GM12878 (cell line): ENCODE data around the gene CTDNEP1. TPM values are rescaled to one million over a fixed set of nuclear protein-coding genes. Genes with fewer than 3 reads are reported as not detected.

Experiments used
- ATAC-seq: fragments of 200-7000 bp; cut with Tn5 transposase; 3 replicates; pipeline ENCODE4 v1.9.1; 2020; ENCODE audit warnings: mild to moderate bottlenecking, moderate library complexity
- BruUV-seq: library from RNA; stranded (reverse); fragments of 400-500 nt; replicated peaks from 2 replicates; lab custom pipeline; 2021; lab: Mats Ljungman, UMichigan
- CTCF ChIA-PET: fragments of 300-600 bp; sonication (Branson Sonifier 250); formaldehyde crosslinking; extraction: SDS; loops from one replicate; lab custom pipeline; 2021; ENCODE audit warnings: inconsistent platforms; lab: Yijun Ruan, JAX
- POLR2A ChIA-PET: fragments of 350-600 bp; formaldehyde crosslinking; extraction: SDS; loops from one replicate; lab custom pipeline; 2021; ENCODE audit warnings: inconsistent platforms; lab: Charles Lee
- RAD21 ChIA-PET: fragments of 300-600 bp; sonication (Branson Sonifier 250); formaldehyde crosslinking; loops from one replicate; lab custom pipeline; 2023; ENCODE audit warnings: antibody characterized with exemption; ENCODE audit not compliant: unreplicated experiment; lab: Charles Lee
- SMC1A ChIA-PET: fragments of 300-600 bp; sonication (Branson Sonifier 250); formaldehyde crosslinking; loops from one replicate; lab custom pipeline; 2023; ENCODE audit not compliant: unreplicated experiment, uncharacterized antibody; lab: Charles Lee
- DNase-seq: peaks from one replicate; pipeline ENCODE4 v3.0.0-alpha.2; 2011; ENCODE audit warnings: low read depth, low spot score
- FAIRE-seq: peaks from 3 replicates; lab custom pipeline; 2011; peaks lifted over from hg19 to GRCh38; lab: Jason Lieb, UNC
- H2AFZ ChIP-seq: 2 replicates; pipeline ENCODE4 v1.6.0; 2011; ENCODE audit warnings: low read depth, low read length, control low read depth; ENCODE audit not compliant: control insufficient read depth
- H3K27ac ChIP-seq: 2 replicates; pipeline ENCODE4 v1.5.1; 2011; ENCODE audit warnings: control low read depth; ENCODE audit not compliant: control insufficient read depth, insufficient read depth
- H3K27me3 ChIP-seq, 2 experiments: replicated peaks in 1 of 2; 2 replicates each; pipeline versions ENCODE4 v1.6.0 to v1.6.1; 2011; ENCODE audit warnings: low read length in 1 of 2; ENCODE audit not compliant: control insufficient read depth in 2 of 2, insufficient read depth in 2 of 2
- H3K36me3 ChIP-seq, 2 experiments: 2 replicates each; pipeline ENCODE4 v1.5.1; 2011; ENCODE audit warnings: low read length in 1 of 2; ENCODE audit not compliant: control insufficient read depth in 2 of 2, insufficient read depth in 2 of 2
- H3K4me1 ChIP-seq: 2 replicates; pipeline ENCODE4 v1.6.1; 2011; ENCODE audit warnings: mild to moderate bottlenecking, low read length, moderate library complexity, mixed read lengths; ENCODE audit not compliant: control insufficient read depth, insufficient read depth
- H3K4me2 ChIP-seq: 2 replicates; pipeline ENCODE4 v1.6.0; 2011; ENCODE audit warnings: control low read depth; ENCODE audit not compliant: control insufficient read depth, insufficient read depth
- H3K4me3 ChIP-seq: fragments of 200-600 bp; sonication (generic); 2 replicates; pipeline ENCODE4 v1.5.1; 2016
- H3K79me2 ChIP-seq: 2 replicates; pipeline ENCODE4 v1.6.0; 2011; ENCODE audit warnings: low read length; ENCODE audit not compliant: control insufficient read depth, insufficient read depth
- H3K9ac ChIP-seq: 2 replicates; pipeline ENCODE4 v1.8.0; 2011; ENCODE audit warnings: low read length, control low read depth, mixed read lengths; ENCODE audit not compliant: control insufficient read depth, insufficient read depth
- H3K9me3 ChIP-seq: replicated peaks from 3 replicates; pipeline ENCODE4 v1.5.1; 2011; ENCODE audit warnings: mild to moderate bottlenecking, low read length; ENCODE audit not compliant: control insufficient read depth, insufficient read depth
- H4K20me1 ChIP-seq: 2 replicates; pipeline ENCODE4 v1.6.0; 2011; ENCODE audit not compliant: control insufficient read depth, insufficient read depth
- PAX8 ChIP-seq: fragments of 450-650 bp; IDR thresholded peaks from 2 replicates; pipeline ENCODE4 v1.6.1; 2017; ENCODE audit warnings: mild to moderate bottlenecking, moderate library complexity
- RELA ChIP-seq: fragments of 450-650 bp; IDR thresholded peaks from 2 replicates; pipeline ENCODE4 v1.8.0; 2014; ENCODE audit warnings: borderline replicate concordance; ENCODE audit not compliant: partially characterized antibody
- RUNX3 ChIP-seq: IDR thresholded peaks from 2 replicates; pipeline ENCODE4 v1.6.1; 2012; ENCODE audit warnings: low read length, inconsistent platforms
- SPI1 ChIP-seq: IDR thresholded peaks from 2 replicates; pipeline ENCODE4 v1.6.1; 2011; ENCODE audit warnings: low read depth, mild to moderate bottlenecking, low read length, moderate library complexity, borderline replicate concordance; ENCODE audit not compliant: insufficient read depth
- ZNF217 ChIP-seq: fragments of 450-650 bp; IDR thresholded peaks from 2 replicates; pipeline ENCODE4 v1.6.1; 2017; ENCODE audit warnings: antibody characterized with exemption, mild to moderate bottlenecking
- whole genome bisulfite sequencing: methylation state at CpG from one replicate; pipeline ENCODE4 v1.1.6; 2016; ENCODE audit warnings: low lambda C conversion rate; ENCODE audit not compliant: insufficient replicate concordance, insufficient coverage; ENCODE audit errors: missing lambda C conversion rate; 5-methylcytosine and 5-hydroxymethylcytosine counted together
- in situ Hi-C: fragments of 300-500 bp; cut with MboI; formaldehyde crosslinking; loops from 9 replicates; pipeline ENCODE4 v1.14.3; 2018; ENCODE audit warnings: mixed read lengths
- intact Hi-C: fragments of 100-400 bp; cut with micrococcal nuclease; formaldehyde crosslinking; loops from one replicate; pipeline ENCODE4 v1.14.2; 2022; ENCODE audit not compliant: unreplicated experiment
- polyA plus RNA-seq, 11 experiments: library from polyadenylated mRNA; depleted of rRNA in 4 of 11; unstranded in 6 of 11; stranded (reverse) in 5 of 11; fragments of >200 nt; fragmentation: Nextera tagmentation in 4 of 11; fragmentation: Illumina TruSeq in 1 of 11; extraction: Ambion mirVana in 4 of 11; extraction: Trizol in 1 of 11; gene quantifications; 1 replicate in 1 of 11; 2 replicates in 10 of 11; pipeline versions ENCODE4 v1.2.1 to v1.2.3, GENCODE V29; 2011 to 2016; ENCODE audit warnings: inconsistent platforms in 2 of 11, missing spikeins in 2 of 11, low read depth in 1 of 11
- total RNA-seq, 4 experiments: library from RNA; depleted of rRNA in 3 of 4; stranded (reverse); fragments of >200 nt in 3 of 4; fragmentation: Illumina TruSeq in 1 of 4; extraction: Trizol in 1 of 4; gene quantifications; 2 replicates each; pipeline versions ENCODE4 v1.2.1 to v1.2.3, GENCODE V29; 2013 to 2021
- TF ChIP-seq, protein P1 (sequence below), 3 experiments: IDR thresholded peaks in 2 of 3; conservative IDR thresholded peaks in 1 of 3; 2 replicates each; pipeline ENCODE4 v1.5.1; 2011; ENCODE audit warnings: low read depth in 3 of 3, low read length in 3 of 3, mild to moderate bottlenecking in 3 of 3, control low read depth in 2 of 3, moderate library complexity in 2 of 3, inconsistent platforms in 1 of 3, mixed read lengths in 1 of 3; ENCODE audit not compliant: control insufficient read depth in 2 of 3, insufficient read depth in 1 of 3; ENCODE audit errors: extremely low read depth in 1 of 3
- TF ChIP-seq, protein P2 (sequence below): fragments of 450-650 bp; conservative IDR thresholded peaks from 2 replicates; pipeline ENCODE4 v1.6.1; 2017; ENCODE audit warnings: mild to moderate bottlenecking, moderate library complexity
- TF ChIP-seq, protein P3 (sequence below): fragments of 450-650 bp; IDR thresholded peaks from 2 replicates; pipeline ENCODE4 v1.6.1; 2018; ENCODE audit warnings: mild to moderate bottlenecking, low read depth, moderate library complexity; ENCODE audit not compliant: partially characterized antibody
- TF ChIP-seq, protein P4 (sequence below): fragments of 450-650 bp; IDR thresholded peaks from 2 replicates; pipeline ENCODE4 v1.6.1; 2017; ENCODE audit warnings: antibody characterized with exemption, mild to moderate bottlenecking, moderate library complexity
- TF ChIP-seq, protein P5 (sequence below): fragments of 150-350 bp; IDR thresholded peaks from 2 replicates; pipeline ENCODE4 v1.6.1; 2014; ENCODE audit warnings: mild to moderate bottlenecking, low read depth, low read length

Gene CTDNEP1
- total and polyA plus RNA-seq, 10 of the 15 experiments (the other 5 are each of a cell fraction or from before 2014, with no cell fraction given): 23.7 to 176 (median 30.3) TPM

DNA sequence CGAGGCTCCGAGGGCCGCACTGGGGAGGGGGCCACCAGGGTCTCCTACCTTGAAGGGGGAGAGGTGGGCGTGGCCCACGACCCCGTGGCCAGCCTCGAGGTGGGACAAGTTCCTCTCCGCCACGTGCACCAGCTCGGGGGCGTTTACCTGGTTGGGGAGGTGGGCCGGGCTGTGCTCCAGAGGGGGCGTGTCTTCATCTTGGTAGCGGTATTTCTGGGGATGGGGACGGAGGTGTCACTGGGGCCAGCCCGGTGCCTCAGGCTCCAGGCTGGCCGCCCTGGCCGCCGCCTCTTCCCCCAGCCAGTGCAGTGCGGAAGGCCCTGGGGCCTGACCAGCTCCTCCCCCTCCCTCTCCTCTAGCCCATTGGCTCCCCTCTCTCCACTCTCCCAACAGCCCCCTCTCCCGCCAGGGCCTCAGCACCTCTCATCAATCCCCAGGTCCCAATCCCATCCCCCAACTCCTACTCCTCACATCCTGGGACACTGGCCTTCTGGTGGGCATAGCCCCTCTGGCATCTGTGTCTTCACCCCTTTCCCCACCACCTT, 43.4 kb downstream of the CTDNEP1 start:
- FAIRE-seq (no peak), DNase-seq (no peak), ATAC-seq (no peak)
- RAD21 ChIA-PET: no interaction called here
- in situ Hi-C loops: no loop called here
- no peak overlapping the region for H3K4me3 ChIP-seq
- intact Hi-C loops: no loop called here
- POLR2A ChIA-PET: no interaction called here
- BruUV-seq: no TSS peak
- H2AFZ ChIP-seq: no peak overlapping the region
- no peaks in the 10 kb centered on the region for H3K9me3 ChIP-seq
- no peak overlapping the region for H3K4me2 ChIP-seq
- no peak overlapping the region for H3K9ac ChIP-seq
- no peaks in the 10 kb centered on the region for H3K36me3 ChIP-seq
- CTCF ChIA-PET: no interaction called here
- no peaks in the 10 kb centered on the region for H3K27me3 ChIP-seq
- SMC1A ChIA-PET: no interaction called here
- H3K27ac ChIP-seq: no peak overlapping the region
- H3K79me2 ChIP-seq: no peaks in the 10 kb centered on the region
- no peaks in the 10 kb centered on the region for H4K20me1 ChIP-seq
- WGBS: 35% methylated on average over 11 of the region's 21 CpGs
- peaks cover 6% of the 10 kb centered on the region; the same call in 1 of the 2 replicates for H3K4me1 ChIP-seq
- TF ChIP-seq, protein P1, sequence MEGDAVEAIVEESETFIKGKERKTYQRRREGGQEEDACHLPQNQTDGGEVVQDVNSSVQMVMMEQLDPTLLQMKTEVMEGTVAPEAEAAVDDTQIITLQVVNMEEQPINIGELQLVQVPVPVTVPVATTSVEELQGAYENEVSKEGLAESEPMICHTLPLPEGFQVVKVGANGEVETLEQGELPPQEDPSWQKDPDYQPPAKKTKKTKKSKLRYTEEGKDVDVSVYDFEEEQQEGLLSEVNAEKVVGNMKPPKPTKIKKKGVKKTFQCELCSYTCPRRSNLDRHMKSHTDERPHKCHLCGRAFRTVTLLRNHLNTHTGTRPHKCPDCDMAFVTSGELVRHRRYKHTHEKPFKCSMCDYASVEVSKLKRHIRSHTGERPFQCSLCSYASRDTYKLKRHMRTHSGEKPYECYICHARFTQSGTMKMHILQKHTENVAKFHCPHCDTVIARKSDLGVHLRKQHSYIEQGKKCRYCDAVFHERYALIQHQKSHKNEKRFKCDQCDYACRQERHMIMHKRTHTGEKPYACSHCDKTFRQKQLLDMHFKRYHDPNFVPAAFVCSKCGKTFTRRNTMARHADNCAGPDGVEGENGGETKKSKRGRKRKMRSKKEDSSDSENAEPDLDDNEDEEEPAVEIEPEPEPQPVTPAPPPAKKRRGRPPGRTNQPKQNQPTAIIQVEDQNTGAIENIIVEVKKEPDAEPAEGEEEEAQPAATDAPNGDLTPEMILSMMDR (IDR thresholded peaks at IDR 0.05 in 2 of 3, conservative IDR thresholded peaks at IDR 0.05 in 1 of 3; ENCODE audit: control insufficient read depth in 2 of 3, extremely low read depth in 1 of 3, insufficient read depth in 1 of 3, low read depth in 3 of 3, low read length in 3 of 3): no peak
- TF ChIP-seq PAX8: no peak
- TF ChIP-seq, protein P2, sequence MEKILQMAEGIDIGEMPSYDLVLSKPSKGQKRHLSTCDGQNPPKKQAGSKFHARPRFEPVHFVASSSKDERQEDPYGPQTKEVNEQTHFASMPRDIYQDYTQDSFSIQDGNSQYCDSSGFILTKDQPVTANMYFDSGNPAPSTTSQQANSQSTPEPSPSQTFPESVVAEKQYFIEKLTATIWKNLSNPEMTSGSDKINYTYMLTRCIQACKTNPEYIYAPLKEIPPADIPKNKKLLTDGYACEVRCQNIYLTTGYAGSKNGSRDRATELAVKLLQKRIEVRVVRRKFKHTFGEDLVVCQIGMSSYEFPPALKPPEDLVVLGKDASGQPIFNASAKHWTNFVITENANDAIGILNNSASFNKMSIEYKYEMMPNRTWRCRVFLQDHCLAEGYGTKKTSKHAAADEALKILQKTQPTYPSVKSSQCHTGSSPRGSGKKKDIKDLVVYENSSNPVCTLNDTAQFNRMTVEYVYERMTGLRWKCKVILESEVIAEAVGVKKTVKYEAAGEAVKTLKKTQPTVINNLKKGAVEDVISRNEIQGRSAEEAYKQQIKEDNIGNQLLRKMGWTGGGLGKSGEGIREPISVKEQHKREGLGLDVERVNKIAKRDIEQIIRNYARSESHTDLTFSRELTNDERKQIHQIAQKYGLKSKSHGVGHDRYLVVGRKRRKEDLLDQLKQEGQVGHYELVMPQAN: no peak
- TF ChIP-seq ZNF217: no peak
- TF ChIP-seq, protein P3, sequence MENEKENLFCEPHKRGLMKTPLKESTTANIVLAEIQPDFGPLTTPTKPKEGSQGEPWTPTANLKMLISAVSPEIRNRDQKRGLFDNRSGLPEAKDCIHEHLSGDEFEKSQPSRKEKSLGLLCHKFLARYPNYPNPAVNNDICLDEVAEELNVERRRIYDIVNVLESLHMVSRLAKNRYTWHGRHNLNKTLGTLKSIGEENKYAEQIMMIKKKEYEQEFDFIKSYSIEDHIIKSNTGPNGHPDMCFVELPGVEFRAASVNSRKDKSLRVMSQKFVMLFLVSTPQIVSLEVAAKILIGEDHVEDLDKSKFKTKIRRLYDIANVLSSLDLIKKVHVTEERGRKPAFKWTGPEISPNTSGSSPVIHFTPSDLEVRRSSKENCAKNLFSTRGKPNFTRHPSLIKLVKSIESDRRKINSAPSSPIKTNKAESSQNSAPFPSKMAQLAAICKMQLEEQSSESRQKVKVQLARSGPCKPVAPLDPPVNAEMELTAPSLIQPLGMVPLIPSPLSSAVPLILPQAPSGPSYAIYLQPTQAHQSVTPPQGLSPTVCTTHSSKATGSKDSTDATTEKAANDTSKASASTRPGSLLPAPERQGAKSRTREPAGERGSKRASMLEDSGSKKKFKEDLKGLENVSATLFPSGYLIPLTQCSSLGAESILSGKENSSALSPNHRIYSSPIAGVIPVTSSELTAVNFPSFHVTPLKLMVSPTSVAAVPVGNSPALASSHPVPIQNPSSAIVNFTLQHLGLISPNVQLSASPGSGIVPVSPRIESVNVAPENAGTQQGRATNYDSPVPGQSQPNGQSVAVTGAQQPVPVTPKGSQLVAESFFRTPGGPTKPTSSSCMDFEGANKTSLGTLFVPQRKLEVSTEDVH: no peak
- TF ChIP-seq SPI1: no peak
- TF ChIP-seq RUNX3: no peak
- TF ChIP-seq, protein P4, sequence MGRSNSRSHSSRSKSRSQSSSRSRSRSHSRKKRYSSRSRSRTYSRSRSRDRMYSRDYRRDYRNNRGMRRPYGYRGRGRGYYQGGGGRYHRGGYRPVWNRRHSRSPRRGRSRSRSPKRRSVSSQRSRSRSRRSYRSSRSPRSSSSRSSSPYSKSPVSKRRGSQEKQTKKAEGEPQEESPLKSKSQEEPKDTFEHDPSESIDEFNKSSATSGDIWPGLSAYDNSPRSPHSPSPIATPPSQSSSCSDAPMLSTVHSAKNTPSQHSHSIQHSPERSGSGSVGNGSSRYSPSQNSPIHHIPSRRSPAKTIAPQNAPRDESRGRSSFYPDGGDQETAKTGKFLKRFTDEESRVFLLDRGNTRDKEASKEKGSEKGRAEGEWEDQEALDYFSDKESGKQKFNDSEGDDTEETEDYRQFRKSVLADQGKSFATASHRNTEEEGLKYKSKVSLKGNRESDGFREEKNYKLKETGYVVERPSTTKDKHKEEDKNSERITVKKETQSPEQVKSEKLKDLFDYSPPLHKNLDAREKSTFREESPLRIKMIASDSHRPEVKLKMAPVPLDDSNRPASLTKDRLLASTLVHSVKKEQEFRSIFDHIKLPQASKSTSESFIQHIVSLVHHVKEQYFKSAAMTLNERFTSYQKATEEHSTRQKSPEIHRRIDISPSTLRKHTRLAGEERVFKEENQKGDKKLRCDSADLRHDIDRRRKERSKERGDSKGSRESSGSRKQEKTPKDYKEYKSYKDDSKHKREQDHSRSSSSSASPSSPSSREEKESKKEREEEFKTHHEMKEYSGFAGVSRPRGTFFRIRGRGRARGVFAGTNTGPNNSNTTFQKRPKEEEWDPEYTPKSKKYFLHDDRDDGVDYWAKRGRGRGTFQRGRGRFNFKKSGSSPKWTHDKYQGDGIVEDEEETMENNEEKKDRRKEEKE: no peak
- TF ChIP-seq, protein P5, sequence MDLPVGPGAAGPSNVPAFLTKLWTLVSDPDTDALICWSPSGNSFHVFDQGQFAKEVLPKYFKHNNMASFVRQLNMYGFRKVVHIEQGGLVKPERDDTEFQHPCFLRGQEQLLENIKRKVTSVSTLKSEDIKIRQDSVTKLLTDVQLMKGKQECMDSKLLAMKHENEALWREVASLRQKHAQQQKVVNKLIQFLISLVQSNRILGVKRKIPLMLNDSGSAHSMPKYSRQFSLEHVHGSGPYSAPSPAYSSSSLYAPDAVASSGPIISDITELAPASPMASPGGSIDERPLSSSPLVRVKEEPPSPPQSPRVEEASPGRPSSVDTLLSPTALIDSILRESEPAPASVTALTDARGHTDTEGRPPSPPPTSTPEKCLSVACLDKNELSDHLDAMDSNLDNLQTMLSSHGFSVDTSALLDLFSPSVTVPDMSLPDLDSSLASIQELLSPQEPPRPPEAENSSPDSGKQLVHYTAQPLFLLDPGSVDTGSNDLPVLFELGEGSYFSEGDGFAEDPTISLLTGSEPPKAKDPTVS: no peak
- TF ChIP-seq RELA: no peak
